Testis (tissue), 3 donors: Measurements from ENCODE around the gene MCM3AP. TPM values are rescaled to one million over a fixed set of nuclear protein-coding genes. Genes with fewer than 3 reads are reported as not detected.

Experiments
- DNase-seq: peaks from one replicate; pipeline ENCODE4 v3.0.0-alpha.2; 2019
- H3K27ac ChIP-seq, 2 donors: fragments of 200-600 bp; sonication (generic); one replicate each; pipeline ENCODE4 v1.5.1; 2019
- H3K27me3 ChIP-seq: fragments of 200-600 bp; sonication (generic); one replicate; pipeline ENCODE4 v1.5.1; 2019
- H3K36me3 ChIP-seq: fragments of 200-600 bp; sonication (generic); one replicate; pipeline ENCODE4 v1.5.1; 2017; ENCODE audit warnings: low read depth; ENCODE audit errors: missing control alignments
- H3K4me1 ChIP-seq: fragments of 200-600 bp; sonication (generic); one replicate; pipeline ENCODE4 v1.5.1; 2019
- H3K4me3 ChIP-seq, 2 donors: fragments of 200-600 bp; sonication (generic); one replicate each; pipeline ENCODE4 v1.5.1; 2017 to 2019
- H3K9me3 ChIP-seq: fragments of 200-600 bp; sonication (generic); one replicate; pipeline ENCODE4 v1.5.1; 2017
- CTCF ChIP-seq, 3 experiments: fragments of 450-650 bp in 2 of 3; fragments of 200-600 bp in 1 of 3; sonication (generic) in 1 of 3; IDR thresholded peaks; one replicate each; pipeline ENCODE4 v1.5.1; 2016 to 2019; ENCODE audit warnings: antibody characterized with exemption in 3 of 3, mild to moderate bottlenecking in 2 of 3, moderate library complexity in 1 of 3
- POLR2A ChIP-seq: fragments of 450-650 bp; IDR thresholded peaks from one replicate; pipeline ENCODE4 v1.6.1; 2017; ENCODE audit warnings: antibody characterized with exemption, mild to moderate bottlenecking, moderate library complexity
- WGBS, 2 donors: methylation state at CpG; one replicate each; pipeline ENCODE4 v1.1.5; 2018; 5-methylcytosine and 5-hydroxymethylcytosine counted together
- intact Hi-C: fragments of 100-400 bp; cut with DNase I; formaldehyde crosslinking; loops from one replicate; pipeline ENCODE4 v1.15.1; 2023; ENCODE audit warnings: low total_unique reads
- polyA plus RNA-seq: library from polyadenylated mRNA; stranded (reverse); fragments of 350-450 nt; fragmentation: Illumina TruSeq; extraction: RNeasy Lipid Tissue Mini Kit (QIAGEN cat#74804); gene quantifications from one replicate; pipeline ENCODE4 v1.2.3, GENCODE V29; 2014; ENCODE audit warnings: low read depth, low replicate concordance; ENCODE audit not compliant: insufficient read depth
- total RNA-seq, 2 donors: library from RNA; depleted of rRNA; stranded (reverse); fragments of >200 nt; gene quantifications; one replicate each; pipeline ENCODE4 v1.2.3, GENCODE V29; 2016

MCM3AP gene
- total and polyA plus RNA-seq, 3 donors from 2014 or later: 68.3 to 136 (median 107) TPM

GRCh38 chr21:46327711-46328110, 42.3 kb upstream of the MCM3AP start:
- H3K4me3 ChIP-seq: no peak overlapping the region
- no peaks in the 10 kb centered on the region for H3K4me1 ChIP-seq
- intact Hi-C loops: no loop called here
- H3K9me3 ChIP-seq: no peaks in the 10 kb centered on the region
- H3K27me3 ChIP-seq: no peaks in the 10 kb centered on the region
- TF ChIP-seq CTCF (IDR thresholded peaks at IDR 0.05): no peak
- TF ChIP-seq POLR2A: no peak
- DNase-seq: no peak
- no peak overlapping the region for H3K27ac ChIP-seq
- H3K36me3 ChIP-seq: no peaks in the 10 kb centered on the region
- WGBS, 2 donors: 72 to 96% methylated on average over 4 of the region's 4 CpGs

- intact Hi-C loops: no loop called here
- Histone ChIP-seq H3K4me1 (no peaks in the 10 kb centered on the region), H3K4me3 (no peak overlapping the region), H3K27ac (no peak overlapping the region), H3K36me3 (no peaks in the 10 kb centered on the region), H3K27me3 (no peaks in the 10 kb centered on the region), H3K9me3 (no peaks in the 10 kb centered on the region)
- no peak for TF ChIP-seq CTCF (IDR thresholded peaks at IDR 0.05)
- TF ChIP-seq POLR2A: no peak
- WGBS, 2 donors: 60 to 72% methylated on average over 15 of the region's 15 CpGs
- DNase-seq: no peak
Observed at GRCh38 chr21:46326110-46326703, 40.8 kb upstream of the MCM3AP start.

GRCh38 chr21:46325073-46325912, 39.9 kb upstream of the MCM3AP start:
- H3K27ac ChIP-seq: peak overlapping the region; percentile 57 to 97
- peak overlapping the region; percentile 87 to 90 for H3K4me3 ChIP-seq
- peak; percentile 53 for DNase-seq
- WGBS, 2 donors: 10% methylated on average over 35 to 42 of the region's 43 CpGs
- intact Hi-C loops: no loop called here
- no peaks in the 10 kb centered on the region for H3K9me3 ChIP-seq
- no peaks in the 10 kb centered on the region for H3K27me3 ChIP-seq
- H3K36me3 ChIP-seq: no peaks in the 10 kb centered on the region
- TF ChIP-seq CTCF (IDR thresholded peaks at IDR 0.05): no peak
- no peak for TF ChIP-seq POLR2A
- no peaks in the 10 kb centered on the region for H3K4me1 ChIP-seq

- Histone ChIP-seq H3K4me1 (no peaks in the 10 kb centered on the region), H3K4me3 (peak overlapping the region; percentile 87 to 90), H3K27ac (peak overlapping the region; percentile 95 to 97), H3K27me3 (no peaks in the 10 kb centered on the region), H3K9me3 (no peaks in the 10 kb centered on the region), H3K36me3 (no peaks in the 10 kb centered on the region)
- WGBS, 2 donors: 1% methylated on average over 87 of the region's 98 CpGs; no CpG with 5 or more reads in 1 of the 2 donors
- intact Hi-C loops: no loop called here
- no peak for TF ChIP-seq CTCF (IDR thresholded peaks at IDR 0.05)
- TF ChIP-seq POLR2A: no peak
- DNase-seq: peak; percentile 90
Observed at GRCh38 chr21:46324390-46325072, 39.1 kb upstream of the MCM3AP start.
